Transverse colon (tissue), 4 donors: Measurements from ENCODE around the gene LDB2.

ENCODE experiments used
- POLR2AphosphoS5 ChIP-seq, 3 donors: sonication (generic); formaldehyde crosslinking; IDR thresholded peaks; one replicate each; pipeline ENCODE4 v1.6.1; 2016; ENCODE audit warnings: antibody characterized with exemption in 3 of 3
- TF ChIP-seq, protein P1 (sequence below), 5 experiments: fragments of 200-600 bp in 3 of 5; fragments of 450-650 bp in 2 of 5; sonication (generic) in 3 of 5; IDR thresholded peaks; 1 replicate in 2 of 5; 2 replicates in 3 of 5; pipeline ENCODE4 v1.5.1; 2016 to 2017; ENCODE audit warnings: antibody characterized with exemption in 5 of 5, inconsistent platforms in 3 of 5, mild to moderate bottlenecking in 2 of 5, moderate library complexity in 1 of 5

DNA sequence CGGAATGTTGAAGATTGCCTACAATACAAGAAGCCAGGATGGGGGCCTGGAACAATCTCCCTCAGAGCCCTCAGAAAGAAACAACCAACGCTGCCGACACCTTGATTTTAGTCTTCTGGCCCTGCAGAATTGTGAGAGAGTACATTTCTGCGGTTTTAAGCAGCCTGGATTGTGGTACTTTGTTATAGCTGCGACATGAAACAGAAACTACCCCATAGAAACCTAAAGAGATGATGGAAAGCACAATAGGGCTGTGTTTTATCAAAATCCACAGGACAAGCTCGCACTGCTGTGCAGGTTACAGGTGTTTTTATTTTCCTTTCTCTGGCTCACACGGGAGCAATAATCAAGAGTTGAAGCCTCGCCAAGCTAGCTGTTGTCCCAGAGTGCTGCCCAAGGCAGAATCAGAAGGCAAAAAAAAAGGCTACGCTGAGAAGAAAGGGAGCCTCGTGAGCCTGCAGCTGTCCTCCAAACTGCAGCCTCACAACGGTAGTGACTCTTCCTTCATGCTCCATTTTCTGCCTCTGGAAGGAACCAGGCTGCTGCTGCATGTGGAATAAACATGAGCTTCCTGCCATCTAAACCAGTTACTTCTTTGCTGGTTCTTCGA is 232.4 kb downstream of the LDB2 start:
- TF ChIP-seq, protein P1, sequence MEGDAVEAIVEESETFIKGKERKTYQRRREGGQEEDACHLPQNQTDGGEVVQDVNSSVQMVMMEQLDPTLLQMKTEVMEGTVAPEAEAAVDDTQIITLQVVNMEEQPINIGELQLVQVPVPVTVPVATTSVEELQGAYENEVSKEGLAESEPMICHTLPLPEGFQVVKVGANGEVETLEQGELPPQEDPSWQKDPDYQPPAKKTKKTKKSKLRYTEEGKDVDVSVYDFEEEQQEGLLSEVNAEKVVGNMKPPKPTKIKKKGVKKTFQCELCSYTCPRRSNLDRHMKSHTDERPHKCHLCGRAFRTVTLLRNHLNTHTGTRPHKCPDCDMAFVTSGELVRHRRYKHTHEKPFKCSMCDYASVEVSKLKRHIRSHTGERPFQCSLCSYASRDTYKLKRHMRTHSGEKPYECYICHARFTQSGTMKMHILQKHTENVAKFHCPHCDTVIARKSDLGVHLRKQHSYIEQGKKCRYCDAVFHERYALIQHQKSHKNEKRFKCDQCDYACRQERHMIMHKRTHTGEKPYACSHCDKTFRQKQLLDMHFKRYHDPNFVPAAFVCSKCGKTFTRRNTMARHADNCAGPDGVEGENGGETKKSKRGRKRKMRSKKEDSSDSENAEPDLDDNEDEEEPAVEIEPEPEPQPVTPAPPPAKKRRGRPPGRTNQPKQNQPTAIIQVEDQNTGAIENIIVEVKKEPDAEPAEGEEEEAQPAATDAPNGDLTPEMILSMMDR (IDR thresholded peaks at IDR 0.05): no peak
- TF ChIP-seq POLR2AphosphoS5 (IDR thresholded peaks at IDR 0.05): no peak
